Mononuclear cell (primary cell): ENCODE measurements around the gene TNRC18. TPM values are rescaled to one million over a fixed set of nuclear protein-coding genes. Genes with fewer than 3 reads are reported as not detected.

Source experiments
- H3K27me3 ChIP-seq: 2 replicates; pipeline ENCODE4 v1.6.0; 2011; ENCODE audit warnings: low read length, control low read depth; ENCODE audit not compliant: insufficient read depth
- H3K4me1 ChIP-seq: 2 replicates; pipeline ENCODE4 v1.5.1; 2011; ENCODE audit warnings: mild to moderate bottlenecking, low read length, control low read depth; ENCODE audit not compliant: insufficient read depth
- H3K4me3 ChIP-seq: 2 replicates; pipeline ENCODE4 v1.5.1; 2011; ENCODE audit warnings: mild to moderate bottlenecking, low read length, moderate library complexity
- H3K9me3 ChIP-seq: 2 replicates; pipeline ENCODE4 v1.5.1; 2011; ENCODE audit warnings: low read depth, mild to moderate bottlenecking, control low read depth, low read length
- total RNA-seq: library from RNA; depleted of rRNA; stranded (reverse); fragments of >200 nt; gene quantifications from one replicate; pipeline ENCODE4 v1.2.3, GENCODE V29; 2012

TNRC18 gene
- total RNA-seq, 1 donor, result 42.4 TPM

DNA sequence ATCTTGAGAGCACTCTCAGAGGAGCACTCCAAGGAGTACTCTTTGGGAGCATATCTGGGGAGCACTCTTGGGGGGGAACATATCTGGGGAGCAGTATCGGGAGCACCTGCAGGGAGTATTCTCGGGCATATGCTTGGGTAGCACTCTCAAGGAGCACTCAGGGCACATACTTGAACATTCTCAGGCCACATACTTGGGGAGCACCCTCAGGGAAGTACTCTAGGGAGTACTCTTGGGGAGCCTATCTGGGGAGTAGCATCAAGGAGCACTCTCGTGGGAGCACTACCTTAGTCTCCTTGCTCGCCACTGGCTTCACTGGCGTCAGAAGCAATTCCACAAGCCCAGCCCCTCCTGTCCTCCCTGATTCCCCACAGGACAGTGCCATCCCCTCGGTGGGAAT, 31.5 kb upstream of the TNRC18 start:
- no peak overlapping the region for H3K4me3 ChIP-seq
- H3K4me1 ChIP-seq, result peaks cover 6% of the 10 kb centered on the region
- no peaks in the 10 kb centered on the region for H3K9me3 ChIP-seq
- H3K27me3 ChIP-seq, result no peaks in the 10 kb centered on the region

DNA sequence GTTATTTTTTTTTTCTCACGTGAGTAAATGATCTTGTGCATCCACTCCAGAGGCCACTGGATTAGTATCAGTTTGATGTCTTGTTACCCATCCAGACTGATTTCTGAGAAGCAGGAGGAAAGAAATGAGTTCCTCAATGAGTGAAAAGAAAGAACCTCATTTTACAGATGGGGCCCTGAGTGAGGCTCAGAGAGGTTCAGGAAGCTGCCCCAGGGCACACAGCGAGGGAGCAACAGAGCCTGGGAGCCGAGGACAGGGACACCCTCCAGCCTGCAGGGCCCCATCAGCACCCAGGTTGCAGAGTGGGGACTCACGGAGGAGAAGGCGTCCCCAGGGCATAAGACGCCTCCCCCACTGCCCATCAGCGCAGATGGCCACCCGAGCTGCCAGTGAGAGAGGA, 30.9 kb upstream of the TNRC18 start:
- Histone ChIP-seq H3K9me3 (no peaks in the 10 kb centered on the region), H3K4me1 (peaks cover 6% of the 10 kb centered on the region), H3K4me3 (no peak overlapping the region), H3K27me3 (no peaks in the 10 kb centered on the region)

DNA sequence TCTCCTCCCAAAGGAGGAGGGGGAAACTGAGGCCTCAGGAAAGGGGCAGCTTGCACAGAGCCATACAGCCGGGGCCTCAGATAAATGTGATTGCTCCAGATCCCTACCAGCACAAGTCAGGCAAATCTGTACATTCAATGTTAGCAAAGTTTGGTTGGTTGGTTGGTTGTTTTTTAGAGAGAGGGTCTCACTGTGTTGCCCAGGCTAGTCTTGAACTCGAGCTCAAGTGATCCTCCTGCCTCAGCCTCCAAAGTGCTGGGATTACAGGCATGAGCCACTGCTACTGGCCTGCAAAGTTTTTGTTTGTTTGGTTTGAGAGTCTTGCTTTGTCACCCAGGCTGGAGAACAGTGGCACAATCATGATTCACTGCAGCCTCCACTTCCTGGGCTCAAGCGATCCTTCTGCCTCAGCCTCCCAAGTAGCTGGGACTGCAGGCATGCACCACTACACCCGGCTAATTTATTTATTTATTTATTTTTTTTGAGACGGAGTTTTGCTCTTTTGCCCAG, 30.0 kb upstream of the TNRC18 start:
- peaks cover 6% of the 10 kb centered on the region for H3K4me1 ChIP-seq
- no peaks in the 10 kb centered on the region for H3K27me3 ChIP-seq
- H3K4me3 ChIP-seq, result no peak overlapping the region
- no peaks in the 10 kb centered on the region for H3K9me3 ChIP-seq

DNA sequence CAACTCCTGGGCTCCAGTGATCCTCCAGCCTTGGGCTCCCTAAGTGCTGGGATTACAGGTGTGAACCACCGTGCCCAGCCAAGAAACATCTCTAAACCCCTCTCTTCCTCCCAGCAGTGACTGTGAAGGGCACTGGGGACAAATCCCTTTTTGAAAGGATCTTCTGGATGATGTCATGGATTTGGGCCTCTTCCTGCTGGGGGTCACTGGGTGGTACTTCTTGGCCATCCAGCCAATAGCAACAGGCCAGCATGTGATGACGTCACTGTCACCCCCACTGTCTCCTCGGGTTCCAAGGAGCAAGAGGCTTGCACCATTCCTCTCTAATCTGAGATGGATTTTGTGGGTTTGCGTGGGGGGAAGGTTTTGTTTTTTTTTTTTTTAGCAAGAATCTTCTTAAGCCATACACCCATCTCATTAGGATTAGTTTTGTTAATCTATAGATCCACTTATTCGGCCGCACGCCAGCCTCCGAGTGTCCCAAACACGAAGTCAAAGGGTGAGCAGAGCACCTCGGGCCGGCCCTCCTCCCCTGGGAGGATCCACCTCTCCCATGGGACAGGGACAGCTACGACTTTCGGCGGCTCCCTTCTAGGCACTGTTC, 29.4 kb upstream of the TNRC18 start:
- no peak overlapping the region for H3K4me3 ChIP-seq
- no peaks in the 10 kb centered on the region for H3K27me3 ChIP-seq
- no peaks in the 10 kb centered on the region for H3K9me3 ChIP-seq
- H3K4me1 ChIP-seq, result peaks cover 6% of the 10 kb centered on the region

DNA sequence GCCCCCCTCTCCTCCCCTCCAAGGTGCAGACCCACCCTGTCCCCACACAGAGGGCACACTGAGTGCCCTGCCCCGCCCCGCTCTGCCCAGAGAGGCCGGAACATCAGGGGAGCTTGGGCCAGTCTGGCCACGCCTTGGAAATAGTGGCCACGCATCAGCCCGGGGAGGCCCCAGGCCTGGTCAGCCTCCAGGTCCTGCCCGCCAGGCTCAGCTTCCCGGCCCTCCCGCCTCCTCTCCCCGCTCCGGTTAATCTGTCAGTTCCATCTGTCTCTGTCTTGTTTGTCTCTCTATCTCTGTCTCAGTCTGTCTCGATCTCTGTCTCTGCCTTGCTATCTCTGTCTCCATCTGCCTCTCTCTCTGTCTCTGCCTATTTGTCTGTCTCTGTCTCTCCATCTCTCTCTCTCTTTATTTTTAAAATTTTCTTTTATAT, 28.9 kb upstream of the TNRC18 start:
- Histone ChIP-seq H3K9me3 (no peaks in the 10 kb centered on the region), H3K4me1 (peaks cover 2% of the 10 kb centered on the region), H3K4me3 (no peak overlapping the region), H3K27me3 (no peaks in the 10 kb centered on the region)

DNA sequence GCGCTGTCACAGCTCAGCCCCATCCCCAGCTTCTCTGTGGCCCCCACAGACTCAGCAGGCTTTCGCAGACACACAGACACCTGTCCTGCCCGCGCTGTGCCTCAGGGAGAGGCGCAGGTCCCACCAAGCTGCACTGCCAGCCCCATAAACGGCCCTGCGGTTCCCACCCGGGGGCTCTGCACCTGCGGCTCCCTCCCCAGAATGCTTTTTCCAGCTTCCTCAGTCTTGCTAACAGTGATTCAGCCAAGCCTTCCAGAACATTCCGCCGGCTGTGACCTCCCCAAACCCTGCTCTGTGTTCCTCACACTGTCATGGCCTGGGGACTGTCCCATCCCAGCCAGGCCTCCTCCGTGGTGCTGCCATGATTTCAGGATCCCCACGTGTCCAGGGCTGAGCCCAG, 27.8 kb upstream of the TNRC18 start:
- H3K4me1 ChIP-seq, result no peaks in the 10 kb centered on the region
- no peak overlapping the region for H3K4me3 ChIP-seq
- no peaks in the 10 kb centered on the region for H3K27me3 ChIP-seq
- no peaks in the 10 kb centered on the region for H3K9me3 ChIP-seq

DNA sequence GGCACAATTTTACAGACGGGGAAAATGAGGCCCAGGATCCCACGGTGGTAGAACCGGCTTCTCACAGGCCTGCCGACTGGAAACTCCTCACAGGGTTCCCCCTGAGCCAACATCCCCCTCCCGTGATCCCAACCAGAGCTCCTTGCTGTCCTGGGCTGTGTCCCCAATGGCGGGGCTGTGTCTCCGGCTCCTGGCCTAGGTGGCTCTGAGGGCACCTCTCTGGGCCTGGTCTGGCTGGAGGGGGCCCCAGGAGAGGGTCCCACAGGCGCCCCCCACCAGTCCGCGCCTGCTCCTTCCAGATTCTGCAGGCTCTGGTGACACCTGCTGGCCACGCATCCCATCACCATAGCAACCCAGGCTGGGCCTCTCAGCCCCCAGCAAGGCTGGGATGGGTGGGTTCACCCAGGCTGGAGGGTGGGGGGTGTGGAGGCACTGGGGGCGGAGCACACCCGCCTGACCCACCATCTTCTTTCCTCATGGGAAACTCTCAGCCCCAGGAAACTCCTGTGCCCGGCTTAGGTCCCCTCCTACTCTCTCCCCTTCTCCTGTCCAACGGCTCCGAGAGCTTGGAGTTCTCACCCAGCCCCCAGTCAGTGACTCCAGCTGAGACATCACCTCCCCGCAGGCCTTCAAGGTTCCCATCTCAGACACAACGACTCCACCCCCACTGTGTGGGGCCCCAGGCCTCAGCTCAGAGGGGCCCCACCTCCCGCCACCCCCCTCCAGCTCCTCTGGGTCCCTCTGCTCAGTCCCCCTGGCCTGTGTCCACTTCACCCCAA, 27.1 kb upstream of the TNRC18 start:
- Histone ChIP-seq H3K4me1 (no peaks in the 10 kb centered on the region), H3K27me3 (no peaks in the 10 kb centered on the region), H3K9me3 (no peaks in the 10 kb centered on the region), H3K4me3 (no peak overlapping the region)

DNA sequence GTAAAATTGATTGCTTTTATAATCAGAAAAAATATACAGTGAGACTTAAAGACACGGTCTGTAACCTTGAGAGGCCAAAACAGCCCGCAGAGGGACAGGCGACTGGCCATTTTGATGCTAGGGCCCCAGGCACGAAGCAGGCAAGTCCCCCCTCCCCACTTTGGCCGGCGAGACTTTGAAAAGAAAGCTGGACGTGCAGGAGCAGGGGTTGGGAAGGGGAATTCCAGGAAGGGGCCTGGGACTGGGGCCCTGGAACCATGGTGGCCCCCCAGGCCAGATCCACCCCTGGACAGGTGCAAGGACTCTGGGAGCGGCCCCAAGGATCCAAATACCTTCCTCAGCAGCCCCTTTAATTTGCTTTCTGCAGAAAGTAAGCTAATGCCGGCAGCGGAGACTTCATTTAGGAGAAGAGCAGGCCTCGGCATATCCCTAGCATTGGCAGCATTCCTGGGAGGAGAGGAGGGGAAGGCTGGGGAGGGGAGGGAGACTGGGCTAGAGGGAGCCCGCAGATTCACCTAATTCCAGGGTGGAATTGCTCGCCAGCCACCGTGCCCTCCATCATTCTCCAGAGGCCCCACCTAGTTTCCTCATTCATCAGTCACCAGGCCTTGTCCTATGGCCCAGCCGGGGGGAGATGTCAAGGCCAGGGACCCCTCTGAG, 24.9 kb upstream of the TNRC18 start:
- H3K27me3 ChIP-seq, result no peaks in the 10 kb centered on the region
- H3K9me3 ChIP-seq, result no peaks in the 10 kb centered on the region
- no peaks in the 10 kb centered on the region for H3K4me1 ChIP-seq
- H3K4me3 ChIP-seq, result no peak overlapping the region

DNA sequence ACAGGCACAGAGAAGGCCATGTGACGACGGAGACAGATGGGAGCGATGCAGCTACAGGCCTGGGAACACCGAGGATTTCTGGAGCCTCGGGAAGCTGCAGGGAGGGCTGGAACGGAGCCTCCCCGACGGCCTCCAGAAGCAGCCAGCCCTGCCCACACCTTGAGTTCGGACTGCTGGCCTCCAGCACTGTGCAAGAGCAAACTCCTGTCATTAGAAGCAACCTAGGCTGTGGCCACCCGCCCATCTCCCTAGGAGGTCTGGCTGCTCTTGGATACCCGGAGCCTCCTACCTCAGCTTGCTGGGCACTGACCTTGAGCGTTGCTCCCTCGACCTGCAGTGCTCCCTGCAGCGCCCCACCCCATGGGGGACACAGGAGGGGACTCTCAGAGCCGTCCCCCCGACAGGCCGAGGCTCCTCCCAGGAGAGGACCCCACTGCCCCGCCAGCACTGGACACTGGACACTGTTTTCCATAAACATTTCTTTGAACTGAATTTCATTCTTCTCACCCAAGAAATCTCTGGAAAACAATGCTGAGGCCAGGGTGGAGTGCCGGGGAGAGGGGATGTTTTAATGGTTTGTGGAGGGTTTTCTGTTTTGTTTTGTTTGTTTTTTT, 22.5 kb upstream of the TNRC18 start:
- Histone ChIP-seq H3K27me3 (no peaks in the 10 kb centered on the region), H3K9me3 (no peaks in the 10 kb centered on the region), H3K4me1 (peaks cover 20% of the 10 kb centered on the region), H3K4me3 (no peak overlapping the region)

DNA sequence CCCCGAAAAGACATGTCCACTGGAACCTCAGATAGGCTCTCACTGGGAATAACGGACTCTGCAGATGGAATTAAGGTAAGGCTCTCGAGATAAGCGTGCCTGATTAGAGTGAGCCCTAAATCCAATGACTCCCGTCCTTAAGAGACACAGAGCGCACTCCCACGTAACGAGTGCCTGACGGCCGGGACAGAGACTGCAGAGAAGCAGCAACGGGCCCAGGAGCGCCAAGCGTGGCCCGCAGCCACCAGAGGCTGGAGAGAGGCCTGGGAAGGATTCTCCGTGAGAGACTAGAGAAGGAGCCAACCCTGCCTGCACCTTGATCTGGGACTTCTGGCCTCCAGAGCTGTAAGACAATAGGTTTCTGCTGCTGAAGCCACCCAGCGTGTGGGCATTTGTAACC, 20.0 kb upstream of the TNRC18 start:
- H3K4me1 ChIP-seq, result peaks cover 22% of the 10 kb centered on the region
- H3K27me3 ChIP-seq, result no peaks in the 10 kb centered on the region
- H3K4me3 ChIP-seq, result no peak overlapping the region
- H3K9me3 ChIP-seq, result no peaks in the 10 kb centered on the region

DNA sequence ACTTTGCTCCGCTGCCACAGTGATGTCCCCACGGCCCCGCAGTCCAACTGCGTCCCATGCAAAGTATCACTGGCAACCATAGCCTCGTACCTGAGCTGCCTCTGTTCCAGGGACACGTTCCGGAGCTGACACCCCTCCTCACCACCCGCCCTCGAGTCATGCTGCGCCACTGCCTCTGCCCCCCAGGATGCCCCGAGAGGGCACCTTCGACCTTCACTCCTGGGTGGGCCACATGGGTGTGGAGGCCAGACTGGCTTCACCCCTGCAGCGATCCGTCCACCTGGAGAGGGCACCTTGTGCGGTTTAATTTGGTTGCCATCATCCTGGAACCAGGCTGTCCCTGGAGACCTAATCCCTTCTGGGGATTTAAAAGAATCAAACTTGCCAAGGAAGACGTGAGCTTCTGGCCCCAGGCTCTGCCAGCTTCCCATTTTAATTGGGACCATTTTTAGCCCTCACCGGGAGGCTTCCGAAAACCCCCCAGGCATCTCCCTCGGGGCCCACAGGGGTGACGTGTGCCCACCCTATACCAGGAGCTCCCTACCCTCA, 19.2 kb upstream of the TNRC18 start:
- peaks cover 22% of the 10 kb centered on the region for H3K4me1 ChIP-seq
- H3K27me3 ChIP-seq, result no peaks in the 10 kb centered on the region
- H3K9me3 ChIP-seq, result no peaks in the 10 kb centered on the region
- no peak overlapping the region for H3K4me3 ChIP-seq

DNA sequence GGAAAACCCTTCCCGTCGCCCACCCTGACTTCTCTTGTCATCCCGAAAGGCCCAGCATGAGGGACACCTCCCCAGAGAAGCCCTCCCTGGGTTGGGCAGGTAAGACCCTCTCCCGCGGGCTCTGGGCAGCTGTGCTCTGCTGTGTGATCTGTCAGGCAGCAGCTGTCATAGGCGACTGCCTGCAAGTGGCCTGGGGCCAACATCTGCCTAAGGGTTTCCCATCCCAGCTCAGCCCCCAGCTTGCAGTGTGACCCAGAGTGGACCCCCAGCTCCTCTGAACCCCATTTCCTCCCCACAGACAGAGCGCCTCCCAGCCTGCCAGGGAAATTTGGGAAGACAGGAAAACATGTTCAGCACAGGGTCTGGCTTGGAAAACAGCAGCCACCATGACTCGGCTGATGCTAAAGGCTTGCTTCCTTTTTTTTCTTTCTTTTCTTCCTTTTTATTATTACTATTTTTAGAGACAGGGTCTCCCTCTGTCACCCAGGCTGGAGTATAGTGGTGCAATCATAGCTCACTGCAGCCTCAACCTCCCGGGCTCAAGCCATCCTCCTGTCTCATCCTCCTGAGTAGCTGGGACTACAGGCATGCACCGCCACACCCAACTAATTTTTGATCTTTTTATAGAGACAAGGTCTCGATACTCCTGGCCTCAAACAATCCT, 18.3 kb upstream of the TNRC18 start:
- Histone ChIP-seq H3K27me3 (no peaks in the 10 kb centered on the region), H3K4me3 (no peak overlapping the region), H3K9me3 (no peaks in the 10 kb centered on the region), H3K4me1 (peaks cover 22% of the 10 kb centered on the region)

DNA sequence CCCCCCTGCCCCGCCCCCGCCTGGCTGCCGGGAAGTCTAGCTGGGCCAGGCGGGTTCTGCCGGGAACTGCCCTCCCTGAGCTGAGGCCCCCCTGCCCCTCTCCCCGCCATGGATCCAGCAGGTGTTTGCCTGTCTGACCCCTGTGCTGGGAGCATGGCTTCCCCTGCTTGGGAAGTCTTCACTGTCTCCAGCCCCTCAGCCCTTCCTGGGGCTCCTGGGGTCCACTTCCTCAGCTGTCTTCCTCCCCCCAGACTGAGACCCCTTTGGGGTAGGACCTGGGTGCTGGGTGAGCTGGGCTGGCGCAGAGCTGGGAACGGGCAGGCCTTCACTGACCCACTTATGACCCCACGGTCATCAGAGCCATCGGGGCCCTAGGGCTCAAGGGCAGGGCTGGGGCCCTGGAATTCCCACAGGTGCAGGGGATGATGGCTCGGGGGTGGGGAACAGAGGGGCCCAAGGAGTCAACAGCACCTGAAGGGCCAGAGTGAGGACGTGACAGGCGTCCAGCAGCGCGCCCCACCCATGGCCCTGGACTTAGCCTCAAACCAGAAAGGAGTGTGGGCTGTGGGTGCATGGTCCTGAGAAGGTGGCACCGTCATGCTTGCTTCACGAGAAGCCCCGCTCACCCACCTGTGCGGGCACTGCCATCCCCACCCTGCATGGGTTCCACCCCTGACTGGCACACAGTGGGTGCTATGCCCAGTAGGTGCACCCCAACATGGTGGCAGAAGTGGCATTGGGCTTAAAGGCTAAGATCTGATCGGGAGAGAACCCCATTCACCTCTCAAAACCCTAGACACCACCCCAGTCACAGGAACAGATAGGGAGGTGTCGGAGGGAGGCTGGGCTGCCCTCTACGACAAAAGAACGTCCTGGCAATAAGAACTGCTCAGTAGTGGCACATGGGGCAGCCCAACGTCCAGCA, 16.2 kb upstream of the TNRC18 start:
- H3K9me3 ChIP-seq, result no peaks in the 10 kb centered on the region
- no peaks in the 10 kb centered on the region for H3K27me3 ChIP-seq
- no peak overlapping the region for H3K4me3 ChIP-seq
- H3K4me1 ChIP-seq, result peaks cover 22% of the 10 kb centered on the region

DNA sequence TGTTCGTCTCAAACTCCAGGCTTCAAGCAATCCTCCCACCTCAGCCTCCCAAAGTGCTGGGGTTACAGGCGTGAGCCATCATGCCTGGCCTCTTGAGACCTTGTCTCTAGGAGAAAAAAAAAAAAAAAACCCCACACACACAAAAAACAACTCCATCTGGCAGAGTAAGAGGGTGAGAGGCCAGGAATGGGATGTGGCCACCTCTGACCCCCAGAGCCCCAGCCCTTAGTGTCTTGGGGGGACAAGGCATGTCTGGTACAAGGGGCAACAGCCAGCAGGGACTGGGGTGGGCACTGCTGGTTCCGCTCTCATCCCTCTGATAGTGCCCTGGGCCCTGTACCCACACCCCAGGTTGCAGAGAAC, 15.6 kb upstream of the TNRC18 start:
- H3K27me3 ChIP-seq, result no peaks in the 10 kb centered on the region
- no peaks in the 10 kb centered on the region for H3K9me3 ChIP-seq
- H3K4me1 ChIP-seq, result peaks cover 22% of the 10 kb centered on the region
- no peak overlapping the region for H3K4me3 ChIP-seq
